DND-41 (cell line): ENCODE data around the gene SPDL1.

Experiments used
- ATAC-seq: fragments of 200-7000 bp; cut with Tn5 transposase; 3 replicates; pipeline ENCODE4 v1.9.1; 2021; ENCODE audit warnings: low read depth; ENCODE audit not compliant: insufficient read depth
- DNase-seq: peaks from one replicate; pipeline ENCODE4 v3.0.0-alpha.2; 2020
- H2AFZ ChIP-seq: 2 replicates; pipeline ENCODE4 v1.6.0; 2012; ENCODE audit warnings: low read depth, low read length
- H3K27ac ChIP-seq: 2 replicates; pipeline ENCODE4 v1.5.1; 2012; ENCODE audit warnings: low read length, inconsistent platforms
- H3K27me3 ChIP-seq: fragments of 200-600 bp; sonication (generic); 2 replicates; pipeline ENCODE4 v1.6.0; 2012; ENCODE audit warnings: low read length, mild to moderate bottlenecking, inconsistent platforms; ENCODE audit not compliant: insufficient read depth, poor library complexity
- H3K36me3 ChIP-seq: 2 replicates; pipeline ENCODE4 v1.5.1; 2012; ENCODE audit warnings: low read length, inconsistent platforms; ENCODE audit not compliant: insufficient read depth
- H3K4me1 ChIP-seq: 2 replicates; pipeline ENCODE4 v1.5.1; 2012; ENCODE audit warnings: mild to moderate bottlenecking, low read length; ENCODE audit not compliant: insufficient read depth
- H3K4me2 ChIP-seq: 2 replicates; pipeline ENCODE4 v1.6.0; 2012; ENCODE audit warnings: mild to moderate bottlenecking, moderate library complexity, low read length, inconsistent platforms; ENCODE audit not compliant: insufficient read depth
- H3K4me3 ChIP-seq, 2 experiments: fragments of 200-600 bp in 1 of 2; shearing (Covaris generic) in 1 of 2; 2 replicates each; pipeline ENCODE4 v1.5.1; 2012 to 2016; ENCODE audit warnings: inconsistent platforms in 2 of 2, low read length in 2 of 2, mild to moderate bottlenecking in 2 of 2, low read depth in 1 of 2, moderate library complexity in 1 of 2
- H3K79me2 ChIP-seq: 2 replicates; pipeline ENCODE4 v1.6.0; 2012; ENCODE audit warnings: low read length, inconsistent platforms; ENCODE audit not compliant: insufficient read depth
- H3K9ac ChIP-seq: 2 replicates; pipeline ENCODE4 v1.6.0; 2012; ENCODE audit warnings: low read depth, mild to moderate bottlenecking, inconsistent platforms, low read length, moderate library complexity
- H3K9me3 ChIP-seq: 2 replicates; pipeline ENCODE4 v1.5.1; 2012; ENCODE audit warnings: low read length, moderate library complexity, mild to moderate bottlenecking, inconsistent platforms; ENCODE audit not compliant: insufficient read depth, severe bottlenecking
- H4K20me1 ChIP-seq: 2 replicates; pipeline ENCODE4 v1.6.0; 2012; ENCODE audit warnings: low read length; ENCODE audit not compliant: insufficient read depth
- CTCF ChIP-seq: IDR thresholded peaks from 2 replicates; pipeline ENCODE4 v1.5.1; 2012; ENCODE audit warnings: borderline replicate concordance, low read length, moderate library complexity, mild to moderate bottlenecking; ENCODE audit not compliant: poor library complexity, severe bottlenecking; ENCODE audit errors: extremely low read depth
- EZH2 ChIP-seq: IDR thresholded peaks from 3 replicates; pipeline ENCODE4 v1.6.1; 2012; ENCODE audit warnings: borderline replicate concordance, low read depth, mild to moderate bottlenecking, moderate library complexity, low read length, inconsistent platforms; ENCODE audit not compliant: severe bottlenecking

Gene SPDL1

GRCh38 chr5:169583424-169584220, at the start of gene SPDL1:
Gene SPDL1, plus strand, starts transcription at chr5:169583773. Its CDS starts 4,644 bp downstream, at chr5:169588417.
- Histone ChIP-seq H3K27me3 (no peaks in the 10 kb centered on the region), H3K79me2 (peaks cover 51% of the 10 kb centered on the region)
- peak; percentile 95 for ATAC-seq

GRCh38 chr5:169534311-169534880, 49.2 kb upstream of the SPDL1 start:
- DNase-seq (no peak), ATAC-seq (no peak)
- Histone ChIP-seq H3K36me3 (no peaks in the 10 kb centered on the region), H3K4me1 (no peaks in the 10 kb centered on the region), H3K4me3 (no peak overlapping the region), H3K4me2 (no peak overlapping the region), H3K79me2 (no peaks in the 10 kb centered on the region), H3K27ac (no peak overlapping the region), H3K27me3 (peaks cover 15% of the 10 kb centered on the region), H3K9ac (no peak overlapping the region), H3K9me3 (no peaks in the 10 kb centered on the region), H4K20me1 (no peaks in the 10 kb centered on the region), H2AFZ (no peak overlapping the region)
- TF ChIP-seq CTCF (no peak), EZH2 (no peak)

More at GRCh38 chr5:169583424-169584220, at the start of gene SPDL1:
- H3K9ac ChIP-seq: peak within 1 kb of the TSS; percentile 83
- peak within 1 kb of the TSS; percentile 90 for H3K27ac ChIP-seq
- peak within 1 kb of the TSS; percentile 74 for H3K4me2 ChIP-seq
- H3K4me3 ChIP-seq: peak within 1 kb of the TSS; percentile 62 to 72
- peaks cover 28% of the 10 kb centered on the region for H3K4me1 ChIP-seq
- peak; percentile 96 for DNase-seq
- TF ChIP-seq CTCF (no peak), EZH2 (no peak)
- no peaks in the 10 kb centered on the region for H3K9me3 ChIP-seq
- peaks cover 7% of the 10 kb centered on the region; the same call in 1 of the 2 replicates for H4K20me1 ChIP-seq
- H2AFZ ChIP-seq: peak within 1 kb of the TSS; percentile 80
- H3K36me3 ChIP-seq: peaks cover 14% of the 10 kb centered on the region; the same call in 1 of the 2 replicates

GRCh38 chr5:169534939-169535338, 48.6 kb upstream of the SPDL1 start:
- H4K20me1 ChIP-seq: no peaks in the 10 kb centered on the region
- no peak for ATAC-seq

More at GRCh38 chr5:169534939-169535338, 48.6 kb upstream of the SPDL1 start:
- H3K9me3 ChIP-seq: no peaks in the 10 kb centered on the region
- H3K27ac ChIP-seq: no peak overlapping the region
- no peak overlapping the region for H3K4me3 ChIP-seq
- no peaks in the 10 kb centered on the region for H3K4me1 ChIP-seq
- H2AFZ ChIP-seq: no peak overlapping the region
- no peaks in the 10 kb centered on the region for H3K79me2 ChIP-seq
- peaks cover 11% of the 10 kb centered on the region for H3K27me3 ChIP-seq
- DNase-seq: no peak
- H3K36me3 ChIP-seq: no peaks in the 10 kb centered on the region
- no peak overlapping the region for H3K9ac ChIP-seq
- no peak overlapping the region for H3K4me2 ChIP-seq
- TF ChIP-seq EZH2 (no peak), CTCF (no peak)
